GM10266 (cell line): ENCODE data around the gene RBM42.

Experiments
- DNase-seq: peaks from one replicate; pipeline ENCODE4 v3.0.0; 2012; ENCODE audit errors: extremely low spot score
- TF ChIP-seq, protein P1 (sequence below): IDR thresholded peaks from 2 replicates; pipeline ENCODE4 v1.5.1; 2012; ENCODE audit warnings: mild to moderate bottlenecking, low read depth; ENCODE audit not compliant: control insufficient read depth, insufficient read depth; ENCODE audit errors: missing control alignments

The RBM42 gene

DNA sequence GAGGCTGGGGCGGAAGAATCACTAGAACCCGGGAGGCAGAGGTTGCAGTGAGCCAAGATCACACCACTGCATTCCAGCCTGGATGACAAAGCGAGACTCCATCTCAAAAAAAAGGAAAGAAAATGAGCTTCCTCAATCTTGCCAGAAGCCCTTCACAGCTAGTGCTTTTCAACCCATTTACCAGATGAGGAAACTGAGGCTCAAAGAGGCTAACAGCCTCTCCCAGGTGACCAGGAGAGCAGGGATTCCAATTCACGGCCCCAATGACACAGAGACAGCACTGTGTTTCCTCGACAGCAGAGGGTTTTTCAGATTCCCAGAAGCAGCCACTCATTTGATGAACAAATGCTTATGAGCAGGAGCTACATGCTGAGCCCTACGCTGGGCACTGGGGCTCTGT is 40.7 kb downstream of the RBM42 start:
- TF ChIP-seq, protein P1, sequence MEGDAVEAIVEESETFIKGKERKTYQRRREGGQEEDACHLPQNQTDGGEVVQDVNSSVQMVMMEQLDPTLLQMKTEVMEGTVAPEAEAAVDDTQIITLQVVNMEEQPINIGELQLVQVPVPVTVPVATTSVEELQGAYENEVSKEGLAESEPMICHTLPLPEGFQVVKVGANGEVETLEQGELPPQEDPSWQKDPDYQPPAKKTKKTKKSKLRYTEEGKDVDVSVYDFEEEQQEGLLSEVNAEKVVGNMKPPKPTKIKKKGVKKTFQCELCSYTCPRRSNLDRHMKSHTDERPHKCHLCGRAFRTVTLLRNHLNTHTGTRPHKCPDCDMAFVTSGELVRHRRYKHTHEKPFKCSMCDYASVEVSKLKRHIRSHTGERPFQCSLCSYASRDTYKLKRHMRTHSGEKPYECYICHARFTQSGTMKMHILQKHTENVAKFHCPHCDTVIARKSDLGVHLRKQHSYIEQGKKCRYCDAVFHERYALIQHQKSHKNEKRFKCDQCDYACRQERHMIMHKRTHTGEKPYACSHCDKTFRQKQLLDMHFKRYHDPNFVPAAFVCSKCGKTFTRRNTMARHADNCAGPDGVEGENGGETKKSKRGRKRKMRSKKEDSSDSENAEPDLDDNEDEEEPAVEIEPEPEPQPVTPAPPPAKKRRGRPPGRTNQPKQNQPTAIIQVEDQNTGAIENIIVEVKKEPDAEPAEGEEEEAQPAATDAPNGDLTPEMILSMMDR: no peak

GRCh38 chr19:35669974-35670373 is 41.1 kb downstream of the RBM42 start:
- no peak for DNase-seq
- TF ChIP-seq, protein P1: no peak

More for the DNA sequence above, 40.7 kb downstream of the RBM42 start:
- no peak for DNase-seq

- TF ChIP-seq, protein P1: no peak
- DNase-seq: no peak
These were observed 41.9 kb downstream of the RBM42 start for GRCh38 chr19:35670686-35671085.

DNA sequence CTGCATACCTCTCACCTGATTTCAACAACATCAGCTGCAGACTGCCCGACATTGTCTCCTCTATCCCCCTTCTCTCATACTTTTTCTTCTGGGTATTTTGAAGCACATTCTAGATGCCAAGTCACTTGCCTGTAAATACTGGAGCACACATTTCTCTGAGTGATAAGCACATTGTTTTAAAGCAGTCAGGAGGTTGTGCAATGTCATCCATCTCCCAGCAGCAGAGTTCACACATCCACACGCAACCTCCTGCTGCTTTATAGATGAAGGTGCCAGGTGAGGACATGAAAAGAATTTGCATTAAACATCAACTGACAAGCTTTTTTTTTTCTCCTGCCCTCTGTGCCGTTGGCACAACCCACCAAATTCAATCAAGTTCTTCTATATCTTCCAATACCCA is 43.0 kb downstream of the RBM42 start:
- no peak for DNase-seq
- TF ChIP-seq, protein P1: no peak

GRCh38 chr19:35673121-35673804 is 44.4 kb downstream of the RBM42 start:
- TF ChIP-seq, protein P1: no peak
- DNase-seq: peak; percentile 77

- TF ChIP-seq, protein P1: no peak
- DNase-seq: no peak
These were observed 46.8 kb downstream of the RBM42 start for GRCh38 chr19:35675589-35676140.
